ENCODE measurements around the gene TRAK2.

The TRAK2 gene

DNA sequence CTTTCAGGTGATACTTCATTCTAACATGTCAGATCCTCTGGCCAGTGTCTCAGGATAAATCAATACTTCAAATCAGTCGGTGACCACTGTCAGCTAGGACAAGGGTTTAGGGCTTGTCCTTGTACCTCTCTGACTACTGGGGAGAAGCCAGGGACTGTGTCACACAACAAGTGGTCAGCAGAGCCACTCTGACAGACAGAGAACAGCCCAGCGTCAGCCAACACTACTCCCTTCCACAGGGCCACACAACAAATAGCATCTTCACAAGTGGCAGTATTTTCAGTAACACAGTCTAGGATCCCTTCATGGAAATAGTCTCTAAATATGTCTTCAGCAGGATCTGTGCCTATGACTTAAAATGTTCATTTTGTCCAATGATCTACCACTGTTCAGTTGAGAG, 108.3 kb downstream of the TRAK2 start:
- H3K4me3 ChIP-seq (ENCODE audit: low read depth, low read length), result no peak overlapping the region
- no peak for DNase-seq (ENCODE audit: low read depth)

DNA sequence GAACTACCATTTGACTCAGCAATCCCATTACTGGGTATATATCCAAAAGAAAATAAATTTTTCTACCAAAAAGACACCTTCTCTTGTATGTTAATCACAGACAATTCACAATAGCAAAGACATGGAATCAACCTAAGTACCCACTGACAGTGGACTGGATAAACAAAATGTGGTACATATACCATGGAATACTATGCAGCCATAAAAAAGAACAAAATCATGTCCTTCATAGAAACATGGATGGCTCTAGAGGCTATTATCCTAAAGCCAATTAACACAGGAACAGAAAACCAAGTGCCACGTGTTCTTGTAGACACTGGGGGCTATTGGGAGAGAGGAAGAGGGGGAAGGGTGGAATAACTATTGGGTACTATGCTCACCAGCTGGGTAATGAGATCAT, 121.8 kb downstream of the TRAK2 start:
- no peak overlapping the region for H3K4me3 ChIP-seq (ENCODE audit: low read depth, low read length)
- DNase-seq (ENCODE audit: low read depth), result no peak

DNA sequence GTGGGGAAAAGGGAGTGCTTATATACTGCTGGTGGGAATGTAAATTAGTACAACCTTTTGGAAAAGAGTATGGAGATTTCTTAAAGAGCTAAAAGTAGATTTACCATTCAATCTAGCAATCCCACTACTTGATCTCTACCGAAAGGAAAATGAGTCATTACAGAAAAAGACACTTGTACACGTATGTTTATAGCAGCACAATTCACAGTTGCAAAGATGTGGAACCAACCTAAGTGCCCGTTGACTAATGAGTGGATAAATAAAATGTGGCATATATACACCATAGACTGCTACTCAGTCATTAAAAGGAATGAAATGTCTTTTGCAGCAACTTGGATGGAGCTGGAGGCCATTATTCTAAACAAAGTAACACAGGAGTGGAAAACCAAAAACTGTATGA, 123.6 kb downstream of the TRAK2 start:
- H3K4me3 ChIP-seq (ENCODE audit: low read depth, low read length), result no peak overlapping the region
- DNase-seq (ENCODE audit: low read depth), result no peak
